Spleen (tissue), 11 donors: ENCODE data around the gene RIC1. TPM values are rescaled to one million over a fixed set of nuclear protein-coding genes. Genes with fewer than 3 reads are reported as not detected.

Experiments used
- DNase-seq: peaks from one replicate; pipeline ENCODE4 v3.0.0-alpha.2; 2020
- H3K27ac ChIP-seq, 8 donors: fragments of 200-600 bp; sonication (generic) in 7 of 8; 1 replicate in 4 of 8; 2 replicates in 4 of 8; pipeline versions ENCODE4 v1.5.0 to v1.8.0; 2016 to 2021; ENCODE audit warnings: inconsistent platforms in 4 of 8, mild to moderate bottlenecking in 4 of 8, moderate library complexity in 1 of 8
- H3K27me3 ChIP-seq, 7 donors: fragments of 200-600 bp; sonication (generic) in 6 of 7; replicated peaks in 1 of 7; 1 replicate in 4 of 7; 2 replicates in 3 of 7; pipeline versions ENCODE4 v1.5.0 to v1.8.0; 2016 to 2021; ENCODE audit warnings: inconsistent platforms in 3 of 7, mild to moderate bottlenecking in 1 of 7
- H3K36me3 ChIP-seq, 6 donors: fragments of 200-600 bp; sonication (generic) in 5 of 6; 1 replicate in 4 of 6; 2 replicates in 2 of 6; pipeline versions ENCODE4 v1.5.0 to v1.8.0; 2016 to 2021; ENCODE audit warnings: inconsistent platforms in 2 of 6
- H3K4me1 ChIP-seq, 6 donors: fragments of 200-600 bp; sonication (generic) in 5 of 6; 1 replicate in 3 of 6; 2 replicates in 3 of 6; pipeline versions ENCODE4 v1.5.0 to v1.8.0; 2016 to 2021; ENCODE audit warnings: inconsistent platforms in 3 of 6
- H3K4me3 ChIP-seq, 8 donors: fragments of 200-600 bp; sonication (generic) in 7 of 8; 1 replicate in 4 of 8; 2 replicates in 4 of 8; pipeline versions ENCODE4 v1.5.0 to v1.8.0; 2016 to 2021; ENCODE audit warnings: inconsistent platforms in 4 of 8, mild to moderate bottlenecking in 4 of 8, moderate library complexity in 2 of 8
- H3K9me3 ChIP-seq, 8 donors: fragments of 200-600 bp; sonication (generic) in 7 of 8; 1 replicate in 4 of 8; 2 replicates in 4 of 8; pipeline versions ENCODE4 v1.5.0 to v1.8.0; 2016 to 2021; ENCODE audit warnings: inconsistent platforms in 4 of 8
- CTCF ChIP-seq, 11 experiments: fragments of 200-600 bp in 7 of 11; fragments of 450-650 bp in 4 of 11; sonication (generic) in 4 of 11; IDR thresholded peaks in 8 of 11; conservative IDR thresholded peaks in 3 of 11; 1 replicate in 7 of 11; 2 replicates in 4 of 11; pipeline versions ENCODE4 v1.4.0 to v1.8.0; 2016 to 2021; ENCODE audit warnings: antibody characterized with exemption in 11 of 11, inconsistent platforms in 4 of 11, mild to moderate bottlenecking in 1 of 11
- POLR2A ChIP-seq, 3 donors: fragments of 450-650 bp; IDR thresholded peaks; one replicate each; pipeline ENCODE4 v1.5.1; 2017; ENCODE audit warnings: antibody characterized with exemption in 3 of 3, mild to moderate bottlenecking in 1 of 3
- POLR2AphosphoS5 ChIP-seq, 3 donors: sonication (generic); formaldehyde crosslinking; IDR thresholded peaks; one replicate each; pipeline ENCODE4 v1.5.1; 2017; ENCODE audit warnings: antibody characterized with exemption in 3 of 3
- WGBS, 5 donors: extraction: QIAGEN DNeasy Blood & Tissue Kit in 3 of 5; methylation state at CpG; one replicate each; pipeline versions ENCODE4 v1.1.5 to v1.1.7; 2013 to 2018; 5-methylcytosine and 5-hydroxymethylcytosine counted together
- intact Hi-C: fragments of 100-400 bp; cut with DNase I; formaldehyde crosslinking; loops from one replicate; pipeline ENCODE4 v1.15.0; 2023; ENCODE audit warnings: low total_unique reads
- polyA plus RNA-seq, 3 donors: library from polyadenylated mRNA; stranded (reverse); fragments of 200-250 nt; gene quantifications; one replicate each; pipeline ENCODE4 v1.2.1, GENCODE V29; 2013
- total RNA-seq, 7 donors: library from RNA; depleted of rRNA in 3 of 7; stranded (reverse); fragments of >200 nt in 3 of 7; fragmentation: NEBNext Ultra II Directional in 4 of 7; extraction: Animal tissue kit (Norgen Biotek cat#: 25700) in 4 of 7; gene quantifications; one replicate each; pipeline versions ENCODE4 v1.1.0 to v1.2.1, GENCODE V29; 2016 to 2021
- donor health status: healthy with polysubstance abuse.
- donor health status: DM: no; HTN: no; CAD: no; lungs with moderate emphysema.
- donor health status: DM: no; HTN: no; CAD: no.
- donor health status: Bipolar disorder and iron deficiency.
- donor health status: healthy.
- donor health status: DM: no; HTN: no; CAD: no.
- donor health status: DM: yes; HTN: yes; CAD: no.

RIC1 gene
- total and polyA plus RNA-seq, 10 donors: 4.9 to 68.7 (median 34.5) TPM

- Histone ChIP-seq H3K27ac (no peak overlapping the region), H3K36me3 (peaks cover 0 to 99% (median 24%) of the 10 kb centered on the region in 6 donors), H3K4me3 (no peak overlapping the region), H3K27me3 (no peaks in the 10 kb centered on the region), H3K4me1 (no peaks in the 10 kb centered on the region), H3K9me3 (no peaks in the 10 kb centered on the region)
- intact Hi-C loops: no loop called here
- TF ChIP-seq POLR2A (IDR thresholded peaks at IDR 0.05): no peak
- TF ChIP-seq CTCF (IDR thresholded peaks at IDR 0.05 in 8 of 11, conservative IDR thresholded peaks at IDR 0.05 in 3 of 11): no peak
- TF ChIP-seq POLR2AphosphoS5 (IDR thresholded peaks at IDR 0.05): no peak
- 93 to 99% (median 98%) methylated on average over 3 of the region's 3 CpGs for WGBS, 5 donors
- DNase-seq: no peak
These were observed 127.7 kb downstream of the RIC1 start for GRCh38 chr9:5756633-5757032.

GRCh38 chr9:5760338-5760737 lies 131.4 kb downstream of the RIC1 start:
- no peaks in the 10 kb centered on the region for H3K27me3 ChIP-seq
- no peak for TF ChIP-seq POLR2AphosphoS5 (IDR thresholded peaks at IDR 0.05)
- TF ChIP-seq POLR2A (IDR thresholded peaks at IDR 0.05): no peak
- no peak for TF ChIP-seq CTCF (IDR thresholded peaks at IDR 0.05 in 8 of 11, conservative IDR thresholded peaks at IDR 0.05 in 3 of 11)
- no peaks in the 10 kb centered on the region for H3K4me1 ChIP-seq
- no peak overlapping the region for H3K4me3 ChIP-seq
- no peaks in the 10 kb centered on the region for H3K9me3 ChIP-seq
- H3K27ac ChIP-seq: no peak overlapping the region
- DNase-seq: no peak
- intact Hi-C loops: no loop called here
- H3K36me3 ChIP-seq: peaks cover 0 to 100% (median 53%) of the 10 kb centered on the region in 6 donors
- 82 to 90% (median 87%) methylated on average over 1 of the region's 1 CpG for WGBS, 5 donors

- H3K36me3 ChIP-seq: peaks cover 0 to 100% (median 68%) of the 10 kb centered on the region in 6 donors
- 93 to 99% (median 98%) methylated on average over 4 of the region's 4 CpGs for WGBS, 5 donors
These were observed 133.5 kb downstream of the RIC1 start for GRCh38 chr9:5762421-5762820.

More at GRCh38 chr9:5762421-5762820, 133.5 kb downstream of the RIC1 start:
- H3K9me3 ChIP-seq: no peaks in the 10 kb centered on the region
- H3K27me3 ChIP-seq: no peaks in the 10 kb centered on the region
- no peak for DNase-seq
- H3K4me3 ChIP-seq: no peak overlapping the region
- H3K4me1 ChIP-seq: no peaks in the 10 kb centered on the region
- no peak for TF ChIP-seq POLR2A (IDR thresholded peaks at IDR 0.05)
- TF ChIP-seq CTCF (IDR thresholded peaks at IDR 0.05 in 8 of 11, conservative IDR thresholded peaks at IDR 0.05 in 3 of 11): no peak
- TF ChIP-seq POLR2AphosphoS5 (IDR thresholded peaks at IDR 0.05): no peak
- no peak overlapping the region for H3K27ac ChIP-seq
- intact Hi-C loops: no loop called here
